GM12874 (cell line): Measurements from ENCODE around the gene SYNM.

ENCODE experiments used
- CTCF ChIP-seq: IDR thresholded peaks from 2 replicates; pipeline ENCODE4 v1.5.1; 2011; ENCODE audit warnings: low read depth, mild to moderate bottlenecking, control low read depth, low read length, moderate library complexity; ENCODE audit not compliant: insufficient read depth

The SYNM gene

GRCh38 chr15:99142562-99142961 is 37.7 kb downstream of the SYNM start:
- no peak for TF ChIP-seq CTCF

- TF ChIP-seq CTCF: no peak
Measured at GRCh38 chr15:99143242-99143641, 38.4 kb downstream of the SYNM start.

GRCh38 chr15:99143655-99144610 is 39.1 kb downstream of the SYNM start:
- no peak for TF ChIP-seq CTCF

- TF ChIP-seq CTCF: no peak
Measured at GRCh38 chr15:99145005-99145404, 40.1 kb downstream of the SYNM start.

- no peak for TF ChIP-seq CTCF
Measured at GRCh38 chr15:99145778-99146177, 40.9 kb downstream of the SYNM start.

- no peak for TF ChIP-seq CTCF
Measured at GRCh38 chr15:99146661-99147060, 41.8 kb downstream of the SYNM start.

- no peak for TF ChIP-seq CTCF
Measured at GRCh38 chr15:99148851-99149276, 44.0 kb downstream of the SYNM start.
